Pancreas (tissue), 10 donors: Measurements from ENCODE around the gene SMIM32. TPM values are rescaled to one million over a fixed set of nuclear protein-coding genes. Genes with fewer than 3 reads are reported as not detected.

Experiments used
- ATAC-seq, 4 donors: fragments of 200-7000 bp; cut with Tn5 transposase; one replicate each; pipeline versions ENCODE4 v1.8.0 to v1.9.1; 2020; ENCODE audit warnings: mild to moderate bottlenecking in 4 of 4, moderate library complexity in 4 of 4
- DNase-seq, 6 donors: peaks; one replicate each; pipeline ENCODE4 v3.0.0-alpha.2; 2020
- FAIRE-seq: peaks from 2 replicates; lab custom pipeline; 2012; peaks lifted over from hg19 to GRCh38; lab: Jason Lieb, UNC
- H3K27ac ChIP-seq, 4 donors: fragments of 200-600 bp; sonication (generic); 1 replicate in 3 of 4; 2 replicates in 1 of 4; pipeline versions ENCODE4 v1.5.0 to v1.8.0; 2020
- H3K27me3 ChIP-seq, 4 donors: fragments of 200-600 bp; one replicate each; pipeline ENCODE4 v1.8.0; 2021
- H3K36me3 ChIP-seq, 3 donors: fragments of 200-600 bp; sonication (generic) in 1 of 3; one replicate each; pipeline versions ENCODE4 v1.5.0 to v1.8.0; 2020 to 2021
- H3K4me1 ChIP-seq, 3 donors: fragments of 200-600 bp; one replicate each; pipeline ENCODE4 v1.8.0; 2021
- H3K4me3 ChIP-seq, 4 donors: fragments of 200-600 bp; sonication (generic) in 2 of 4; one replicate each; pipeline versions ENCODE4 v1.5.0 to v1.8.0; 2020 to 2021
- H3K9me3 ChIP-seq, 4 donors: fragments of 200-600 bp; one replicate each; pipeline ENCODE4 v1.8.0; 2021
- intact Hi-C, 3 donors: fragments of 100-400 bp; cut with DNase I; formaldehyde crosslinking; loops; one replicate each; pipeline versions ENCODE4 v1.11.1 to v1.14.2; 2022
- polyA plus RNA-seq, 2 donors: library from polyadenylated mRNA; stranded (reverse); fragments of 200-250 nt; gene quantifications; one replicate each; pipeline ENCODE4 v1.2.3, GENCODE V29; 2013
- total RNA-seq, 6 donors: library from RNA; stranded (reverse); fragmentation: NEBNext Ultra II Directional in 4 of 6; extraction: Animal tissue kit (Norgen Biotek cat#: 25700) in 4 of 6; gene quantifications; one replicate each; pipeline versions ENCODE4 v1.2.1 to v1.2.4, GENCODE V29; 2021 to 2023
- TF ChIP-seq, protein P1 (sequence below), 4 donors: fragments of 200-600 bp; sonication (generic) in 3 of 4; IDR thresholded peaks; one replicate each; pipeline versions ENCODE4 v1.5.0 to v1.8.0; 2021; ENCODE audit warnings: antibody characterized with exemption in 4 of 4
- donor health status: healthy with polysubstance abuse.
- donor health status: DM: no; HTN: no; CAD: no; lungs with moderate emphysema.
- donor health status: DM: no; HTN: no; CAD: no.
- donor health status: control.
- donor health status: control.
- donor health status: Bipolar disorder and iron deficiency.
- donor health status: DM: yes; HTN: yes; CAD: no.
- donor health status: DM: no; HTN: no; CAD: no.
- donor health status: DM: no; HTN: no; CAD: no.
- donor health status: DM: yes; HTN: yes; CAD: no.

The SMIM32 gene
- total and polyA plus RNA-seq, 8 donors, result 0.12 to 4.2 (median 0.43) TPM; not detected in 1

DNA sequence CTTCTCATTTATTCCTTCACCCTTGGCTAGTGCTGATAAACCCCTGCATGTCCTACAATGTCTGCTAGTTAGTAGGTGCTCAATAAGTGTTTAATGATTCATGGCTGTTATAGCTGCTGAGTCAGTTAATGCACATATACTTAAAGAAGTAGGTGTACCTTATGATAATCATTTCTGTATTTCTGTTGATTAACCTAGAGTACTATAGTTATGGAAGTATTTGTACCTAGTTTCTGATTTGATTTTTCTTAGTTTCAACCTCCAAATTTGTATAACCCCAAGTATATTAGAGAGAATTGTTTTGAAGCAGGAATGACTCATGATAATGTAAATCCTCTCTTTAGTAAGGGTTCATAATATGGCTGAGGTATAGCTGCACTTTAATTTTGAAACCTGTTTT is 51.4 kb downstream of the SMIM32 start:
- peaks cover 0 to 12% (median 11%) of the 10 kb centered on the region in 3 donors for H3K4me1 ChIP-seq

More for the DNA sequence above, 51.4 kb downstream of the SMIM32 start:
- no peak for DNase-seq
- no peak for ATAC-seq
- no peak for FAIRE-seq
- Histone ChIP-seq H3K36me3 (no peaks in the 10 kb centered on the region), H3K4me3 (no peak overlapping the region), H3K27me3 (no peaks in the 10 kb centered on the region), H3K27ac (no peak overlapping the region), H3K9me3 (no peaks in the 10 kb centered on the region)
- TF ChIP-seq, protein P1, sequence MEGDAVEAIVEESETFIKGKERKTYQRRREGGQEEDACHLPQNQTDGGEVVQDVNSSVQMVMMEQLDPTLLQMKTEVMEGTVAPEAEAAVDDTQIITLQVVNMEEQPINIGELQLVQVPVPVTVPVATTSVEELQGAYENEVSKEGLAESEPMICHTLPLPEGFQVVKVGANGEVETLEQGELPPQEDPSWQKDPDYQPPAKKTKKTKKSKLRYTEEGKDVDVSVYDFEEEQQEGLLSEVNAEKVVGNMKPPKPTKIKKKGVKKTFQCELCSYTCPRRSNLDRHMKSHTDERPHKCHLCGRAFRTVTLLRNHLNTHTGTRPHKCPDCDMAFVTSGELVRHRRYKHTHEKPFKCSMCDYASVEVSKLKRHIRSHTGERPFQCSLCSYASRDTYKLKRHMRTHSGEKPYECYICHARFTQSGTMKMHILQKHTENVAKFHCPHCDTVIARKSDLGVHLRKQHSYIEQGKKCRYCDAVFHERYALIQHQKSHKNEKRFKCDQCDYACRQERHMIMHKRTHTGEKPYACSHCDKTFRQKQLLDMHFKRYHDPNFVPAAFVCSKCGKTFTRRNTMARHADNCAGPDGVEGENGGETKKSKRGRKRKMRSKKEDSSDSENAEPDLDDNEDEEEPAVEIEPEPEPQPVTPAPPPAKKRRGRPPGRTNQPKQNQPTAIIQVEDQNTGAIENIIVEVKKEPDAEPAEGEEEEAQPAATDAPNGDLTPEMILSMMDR (IDR thresholded peaks at IDR 0.05), result no peak
- intact Hi-C loops, result no loop called here

Other genes starting within 250 kb of the SMIM32 start
- gene LECT2, start 238.2 kb downstream of the SMIM32 start, total RNA-seq, result not detected
- not detected for gene LECT2, start 238.2 kb downstream of the SMIM32 start, polyA plus RNA-seq
- 10 to 100 TPM in 3 of 6 donors, 1 to 10 TPM in 3; 3.7 to 50.1 (median 12.2) TPM for gene TGFBI, start 164.2 kb downstream of the SMIM32 start, total RNA-seq
- gene TGFBI, start 164.2 kb downstream of the SMIM32 start, polyA plus RNA-seq, result 10 to 100 TPM; 14.2 to 17.6 TPM
- 10 to 100 TPM; 18.5 to 46.1 (median 23.4) TPM for gene SMAD5, start 60.3 kb downstream of the SMIM32 start, total RNA-seq
- 1 to 10 TPM; 4.3 to 8.8 TPM for gene SMAD5, start 60.3 kb downstream of the SMIM32 start, polyA plus RNA-seq
- gene TRPC7, start 172.4 kb upstream of the SMIM32 start, total RNA-seq, result not detected
- not detected for gene TRPC7, start 172.4 kb upstream of the SMIM32 start, polyA plus RNA-seq